Progenitor cell of endocrine pancreas (in vitro differentiated cells): Measurements from ENCODE around the gene TIAM2. TPM values are rescaled to one million over a fixed set of nuclear protein-coding genes. Genes with fewer than 3 reads are reported as not detected.

Experiments
- DNase-seq: peaks from one replicate; pipeline ENCODE4 v3.0.0; 2021; ENCODE audit warnings: low spot score; ENCODE audit not compliant: unreplicated experiment
- H3K27ac Mint-ChIP-seq: 2 replicates; pipeline ENCODE4 v1.8.0; 2021; ENCODE audit warnings: mild to moderate bottlenecking, moderate library complexity, mixed read lengths
- H3K27me3 Mint-ChIP-seq: 2 replicates; pipeline ENCODE4 v1.8.0; 2021; ENCODE audit warnings: mixed read lengths
- H3K36me3 Mint-ChIP-seq: 2 replicates; pipeline ENCODE4 v1.8.0; 2022; ENCODE audit warnings: mixed read lengths; ENCODE audit not compliant: insufficient read depth
- H3K4me1 Mint-ChIP-seq: 2 replicates; pipeline ENCODE4 v1.8.0; 2021; ENCODE audit warnings: low read depth, mixed read lengths
- H3K4me3 Mint-ChIP-seq: 2 replicates; pipeline ENCODE4 v1.8.0; 2021; ENCODE audit warnings: low read depth, mild to moderate bottlenecking, moderate library complexity, mixed read lengths
- H3K9me3 Mint-ChIP-seq: 2 replicates; pipeline ENCODE4 v1.8.0; 2021; ENCODE audit warnings: low read depth, mixed read lengths
- total RNA-seq: library from RNA; stranded (reverse); gene quantifications from 2 replicates; pipeline ENCODE4 v1.2.1, GENCODE V29; 2021
- TF ChIP-seq, protein P1 (sequence below): fragments of 200-600 bp; sonication (generic); IDR thresholded peaks from one replicate; pipeline ENCODE4 v1.5.0; 2021; ENCODE audit warnings: antibody characterized with exemption, mild to moderate bottlenecking; ENCODE audit not compliant: unreplicated experiment

The TIAM2 gene
- total RNA-seq, 1 donor from 2014 or later, result 14.3 TPM

DNA sequence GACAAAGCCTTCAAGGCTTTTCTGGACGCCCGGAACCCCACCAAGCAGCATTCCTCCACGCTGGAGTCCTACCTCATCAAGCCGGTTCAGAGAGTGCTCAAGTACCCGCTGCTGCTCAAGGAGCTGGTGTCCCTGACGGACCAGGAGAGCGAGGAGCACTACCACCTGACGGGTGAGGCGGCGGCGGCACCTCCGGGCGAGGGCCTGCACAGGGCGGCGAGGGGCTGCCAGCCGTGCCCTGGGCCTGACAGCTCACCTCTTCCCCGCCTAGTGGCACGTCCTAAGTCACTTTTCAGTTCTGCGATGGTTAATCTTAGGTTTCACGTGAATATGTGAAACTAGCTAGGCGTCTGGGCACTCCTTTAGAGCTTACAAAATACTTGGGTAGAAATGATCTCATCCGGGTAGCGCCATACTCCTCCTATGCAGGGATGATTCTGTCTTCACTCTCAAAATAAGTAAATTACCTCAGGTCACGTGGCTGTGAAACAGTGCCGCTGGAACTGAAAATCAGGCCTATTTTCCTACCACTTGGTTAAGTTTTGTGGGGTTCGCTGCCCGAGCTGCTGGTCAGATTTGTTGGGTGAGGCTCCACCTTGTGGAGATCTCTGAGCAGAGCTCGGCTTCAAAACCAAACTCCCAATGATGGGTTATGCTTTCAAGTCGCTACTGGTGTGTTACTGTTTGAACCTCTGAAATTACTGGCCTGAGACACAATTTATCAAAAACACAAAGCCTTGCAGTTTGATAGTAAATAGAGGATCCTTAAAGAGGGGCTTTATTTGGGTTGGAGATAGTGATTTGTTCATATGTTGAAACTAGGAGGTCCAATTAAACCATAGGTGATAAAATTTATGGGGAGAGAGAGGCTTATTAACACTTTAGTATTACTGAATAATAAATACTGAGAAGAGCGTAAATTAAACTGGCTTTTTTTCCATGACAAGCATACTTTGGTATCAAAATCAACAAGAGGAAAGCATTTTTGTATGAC, 253.2 kb downstream of the TIAM2 start:
- no peaks in the 10 kb centered on the region for H3K27me3 Mint-ChIP-seq
- no peak for DNase-seq
- peak overlapping the region; percentile 56 for H3K27ac Mint-ChIP-seq
- H3K4me1 Mint-ChIP-seq, result no peaks in the 10 kb centered on the region
- no peaks in the 10 kb centered on the region for H3K9me3 Mint-ChIP-seq
- peaks cover 7% of the 10 kb centered on the region for H3K36me3 Mint-ChIP-seq
- no peak overlapping the region for H3K4me3 Mint-ChIP-seq
- TF ChIP-seq, protein P1, sequence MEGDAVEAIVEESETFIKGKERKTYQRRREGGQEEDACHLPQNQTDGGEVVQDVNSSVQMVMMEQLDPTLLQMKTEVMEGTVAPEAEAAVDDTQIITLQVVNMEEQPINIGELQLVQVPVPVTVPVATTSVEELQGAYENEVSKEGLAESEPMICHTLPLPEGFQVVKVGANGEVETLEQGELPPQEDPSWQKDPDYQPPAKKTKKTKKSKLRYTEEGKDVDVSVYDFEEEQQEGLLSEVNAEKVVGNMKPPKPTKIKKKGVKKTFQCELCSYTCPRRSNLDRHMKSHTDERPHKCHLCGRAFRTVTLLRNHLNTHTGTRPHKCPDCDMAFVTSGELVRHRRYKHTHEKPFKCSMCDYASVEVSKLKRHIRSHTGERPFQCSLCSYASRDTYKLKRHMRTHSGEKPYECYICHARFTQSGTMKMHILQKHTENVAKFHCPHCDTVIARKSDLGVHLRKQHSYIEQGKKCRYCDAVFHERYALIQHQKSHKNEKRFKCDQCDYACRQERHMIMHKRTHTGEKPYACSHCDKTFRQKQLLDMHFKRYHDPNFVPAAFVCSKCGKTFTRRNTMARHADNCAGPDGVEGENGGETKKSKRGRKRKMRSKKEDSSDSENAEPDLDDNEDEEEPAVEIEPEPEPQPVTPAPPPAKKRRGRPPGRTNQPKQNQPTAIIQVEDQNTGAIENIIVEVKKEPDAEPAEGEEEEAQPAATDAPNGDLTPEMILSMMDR, result peak; percentile 68

DNA sequence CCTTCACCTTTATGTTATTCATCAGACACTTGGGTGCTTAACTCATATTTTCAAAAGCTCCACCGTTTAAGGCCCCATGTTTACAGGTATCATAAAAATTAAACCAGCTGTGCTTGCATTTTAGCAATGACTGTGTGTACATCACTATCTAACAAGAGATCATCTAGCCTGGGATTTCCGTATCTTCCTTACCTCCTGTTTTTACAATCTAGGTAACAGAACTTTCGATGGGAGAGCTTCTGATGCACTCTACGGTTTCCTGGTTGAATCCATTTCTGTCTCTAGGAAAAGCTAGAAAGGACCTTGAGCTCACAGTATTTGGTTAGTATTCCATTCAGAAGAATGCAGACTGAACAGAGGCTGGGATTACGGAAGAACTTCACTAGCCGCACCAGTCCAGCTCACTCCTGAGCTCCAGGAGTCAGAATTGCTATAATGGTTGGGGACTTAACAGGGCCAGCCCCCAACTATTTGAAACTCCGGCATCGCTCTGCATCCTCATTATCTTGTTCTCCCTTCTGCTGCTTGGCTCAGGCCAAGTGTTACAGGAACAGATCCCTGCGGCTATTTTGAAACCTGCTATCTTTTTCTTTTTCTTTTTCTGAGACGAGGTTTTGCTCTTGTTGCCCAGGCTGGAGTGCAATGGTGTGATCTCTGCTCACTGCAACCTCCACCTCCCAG, 255.7 kb downstream of the TIAM2 start:
- H3K27me3 Mint-ChIP-seq, result no peaks in the 10 kb centered on the region
- H3K4me1 Mint-ChIP-seq, result peaks cover 3% of the 10 kb centered on the region
- H3K27ac Mint-ChIP-seq, result no peak overlapping the region
- peaks cover 14% of the 10 kb centered on the region for H3K36me3 Mint-ChIP-seq
- no peak overlapping the region for H3K4me3 Mint-ChIP-seq
- no peaks in the 10 kb centered on the region for H3K9me3 Mint-ChIP-seq
- DNase-seq, result no peak
- TF ChIP-seq, protein P1, result no peak

DNA sequence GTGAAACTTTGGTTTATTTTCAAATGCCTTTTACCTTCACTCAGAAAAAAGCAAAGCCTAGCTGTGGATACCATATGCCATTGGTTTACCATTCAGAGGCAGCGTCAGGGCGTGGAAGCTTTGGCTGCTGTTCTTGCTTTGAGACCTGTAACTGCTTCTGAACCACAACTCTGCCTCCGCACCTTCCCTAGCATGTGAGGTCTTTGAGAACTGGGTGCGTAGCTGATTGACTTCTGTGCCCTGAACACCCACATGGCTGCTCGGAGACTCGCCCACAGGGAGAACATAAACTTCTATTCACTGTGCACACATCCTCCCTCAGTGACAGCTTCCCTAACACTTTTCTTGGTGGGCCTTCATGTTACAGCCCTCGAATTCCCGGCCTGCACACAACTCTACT, 257.5 kb downstream of the TIAM2 start:
- peaks cover 3% of the 10 kb centered on the region for H3K4me1 Mint-ChIP-seq
- H3K27me3 Mint-ChIP-seq, result no peaks in the 10 kb centered on the region
- H3K27ac Mint-ChIP-seq, result no peak overlapping the region
- DNase-seq, result no peak
- no peak overlapping the region for H3K4me3 Mint-ChIP-seq
- peaks cover 17% of the 10 kb centered on the region for H3K36me3 Mint-ChIP-seq
- no peaks in the 10 kb centered on the region for H3K9me3 Mint-ChIP-seq
- TF ChIP-seq, protein P1, result no peak

DNA sequence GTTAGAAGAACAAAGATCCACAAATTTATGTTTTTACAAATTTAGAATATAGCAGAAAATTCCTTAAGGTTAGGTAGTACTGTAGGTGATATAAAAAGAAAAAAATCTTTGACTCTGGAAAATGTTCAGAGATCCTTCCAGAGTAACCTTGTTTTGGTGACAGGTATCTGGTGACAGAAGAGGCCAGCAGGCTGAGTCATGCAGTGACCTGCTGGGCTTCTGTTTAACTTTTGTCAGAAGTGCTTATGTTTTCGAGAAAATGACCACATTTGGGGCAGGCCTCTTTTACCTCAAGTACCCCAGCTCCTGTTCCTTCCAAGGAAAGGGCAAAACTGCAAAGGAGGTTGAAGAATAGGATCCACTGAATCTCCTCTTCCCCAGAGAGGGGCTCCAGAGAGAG, 258.2 kb downstream of the TIAM2 start:
- no peaks in the 10 kb centered on the region for H3K27me3 Mint-ChIP-seq
- H3K4me3 Mint-ChIP-seq, result no peak overlapping the region
- H3K4me1 Mint-ChIP-seq, result peaks cover 3% of the 10 kb centered on the region
- no peak for DNase-seq
- peak overlapping the region; percentile 65 for H3K27ac Mint-ChIP-seq
- no peaks in the 10 kb centered on the region for H3K9me3 Mint-ChIP-seq
- TF ChIP-seq, protein P1, result no peak
- H3K36me3 Mint-ChIP-seq, result peaks cover 18% of the 10 kb centered on the region

DNA sequence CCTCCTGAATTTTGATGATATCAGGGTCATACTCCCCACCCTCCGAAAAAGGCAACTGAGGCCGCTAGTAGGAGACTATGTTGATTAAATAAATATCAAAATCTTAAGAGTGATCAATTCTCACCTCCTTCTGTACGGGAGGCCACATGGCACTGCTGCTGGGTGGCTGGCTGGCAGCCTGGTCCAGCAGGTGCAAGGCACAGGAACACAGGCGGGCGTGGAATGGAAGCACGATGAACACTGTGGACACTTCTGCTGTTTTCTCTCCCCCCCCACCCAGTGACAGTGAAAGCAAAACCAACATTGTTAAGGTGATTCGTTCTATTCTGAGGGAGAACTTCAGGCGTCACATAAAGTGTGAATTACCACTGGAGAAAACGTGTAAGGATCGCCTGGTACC, 259.0 kb downstream of the TIAM2 start:
- no peak for DNase-seq
- H3K9me3 Mint-ChIP-seq, result no peaks in the 10 kb centered on the region
- TF ChIP-seq, protein P1, result no peak
- peaks cover 16% of the 10 kb centered on the region for H3K36me3 Mint-ChIP-seq
- H3K27me3 Mint-ChIP-seq, result no peaks in the 10 kb centered on the region
- H3K4me3 Mint-ChIP-seq, result no peak overlapping the region
- peaks cover 3% of the 10 kb centered on the region for H3K4me1 Mint-ChIP-seq
- H3K27ac Mint-ChIP-seq, result no peak overlapping the region
